ENCODE measurements around the gene MYBPC1.
"Not testable (repeated sequence)": the region's sequence is repeated elsewhere in the genome, so short reads cannot be mapped to it uniquely, and the experiment has no call there.

MYBPC1 gene

DNA sequence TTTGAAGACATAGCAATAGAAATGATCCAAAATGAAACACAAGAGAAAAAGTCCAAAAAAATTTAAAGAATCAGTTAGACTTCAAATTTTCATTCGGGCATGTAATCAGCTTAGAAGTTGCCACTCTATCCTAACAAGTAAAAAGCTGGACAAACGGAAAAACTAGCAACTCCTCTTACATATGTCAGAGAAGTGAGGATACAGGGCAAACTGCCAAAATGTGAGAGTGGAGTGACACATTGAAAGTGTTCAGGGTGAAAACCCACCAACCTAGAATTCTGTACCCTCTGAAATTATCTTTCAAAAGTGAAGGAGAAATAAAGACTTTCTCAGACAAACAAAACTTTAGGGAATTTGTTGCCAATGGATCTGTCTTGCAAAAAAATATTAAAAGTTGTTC lies 60.6 kb downstream of the MYBPC1 start:
- DNase-seq: no peak

DNA sequence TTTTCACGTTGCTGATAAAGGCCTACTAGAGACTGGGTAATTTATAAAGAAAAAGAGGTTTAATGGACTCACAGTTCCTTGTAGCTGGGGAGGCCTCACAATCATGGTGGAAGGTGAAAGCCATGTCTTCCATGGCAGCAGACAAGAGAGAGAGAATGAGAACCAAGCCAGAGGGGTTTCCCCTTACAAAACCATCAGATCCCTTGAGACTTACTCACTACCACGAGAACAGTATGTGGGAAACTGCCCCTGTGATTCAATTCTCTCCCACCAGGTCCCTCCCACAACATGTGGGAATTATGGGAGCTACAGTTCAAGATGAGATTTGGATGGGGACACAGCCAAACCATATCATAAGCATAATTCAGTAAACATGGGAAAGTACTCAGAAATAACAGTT lies 65.9 kb downstream of the MYBPC1 start:
- not testable (repeated sequence) for DNase-seq

DNA sequence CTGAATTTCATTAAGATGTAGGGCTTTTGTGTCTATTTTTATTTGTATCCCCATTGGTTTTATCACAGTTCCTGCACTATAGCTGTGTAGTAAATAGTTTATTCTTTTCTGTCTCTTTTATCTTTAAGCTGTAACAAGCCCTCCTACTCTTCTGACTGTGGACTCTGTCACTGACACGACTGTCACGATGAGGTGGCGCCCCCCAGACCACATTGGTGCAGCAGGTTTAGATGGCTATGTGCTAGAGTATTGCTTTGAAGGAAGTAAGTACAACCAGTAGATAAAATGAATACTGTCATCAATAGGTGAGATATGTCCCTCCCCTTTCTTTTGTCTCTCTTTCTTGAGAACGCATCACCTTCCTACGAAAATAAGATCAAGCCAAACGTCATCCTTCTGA lies 68.5 kb downstream of the MYBPC1 start:
- DNase-seq: no peak

DNA sequence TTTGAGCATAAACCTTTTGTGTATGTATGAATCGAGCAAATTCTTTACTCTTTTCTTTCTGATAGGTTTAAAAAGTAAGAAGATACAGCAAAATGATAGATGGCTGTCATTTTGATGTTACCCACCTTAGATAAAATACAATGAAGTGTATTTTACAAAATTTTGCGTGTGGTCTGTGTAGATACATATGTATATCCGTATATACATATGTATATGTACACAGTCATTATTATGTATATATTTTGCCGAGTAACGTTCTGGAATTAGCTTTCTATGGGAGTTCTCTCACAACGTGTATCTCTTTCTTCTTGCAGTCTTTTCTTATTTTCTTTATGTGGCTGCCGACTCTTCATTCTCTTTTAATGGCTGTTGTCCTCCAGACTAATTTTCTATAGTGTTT lies 70.2 kb downstream of the MYBPC1 start:
- DNase-seq: no peak

DNA sequence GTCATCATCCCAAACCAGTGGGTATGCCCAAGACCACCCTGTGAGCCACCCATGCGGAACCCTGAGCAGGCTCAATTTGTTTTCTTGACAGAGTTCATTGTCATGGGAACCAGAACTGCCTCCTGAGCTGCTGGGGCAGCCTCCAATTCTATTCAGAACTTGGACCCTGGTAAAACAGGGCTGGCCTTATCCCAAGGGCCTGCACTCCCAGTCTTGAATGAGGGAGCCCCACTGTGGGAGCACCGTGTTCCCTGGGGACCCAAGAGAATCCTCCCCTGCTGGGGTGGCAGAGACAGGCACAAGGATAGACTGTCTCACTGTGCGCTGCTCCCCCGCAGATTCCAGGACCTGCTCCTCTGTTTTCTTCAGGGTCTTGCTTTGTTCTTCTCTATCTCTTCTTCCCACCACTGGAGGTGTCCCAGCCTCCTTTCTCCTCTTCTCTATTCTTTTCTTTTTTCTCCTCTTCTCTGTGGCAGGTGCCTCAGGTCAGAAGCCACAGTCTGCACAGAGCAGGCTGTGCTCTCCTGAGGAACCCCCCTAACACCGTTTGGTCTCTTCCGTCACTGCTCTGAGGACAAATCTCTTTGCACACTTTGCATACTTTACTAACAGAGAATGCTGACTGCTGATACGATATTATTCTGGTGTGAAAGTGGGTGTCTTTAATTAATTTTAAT lies 71.4 kb downstream of the MYBPC1 start:
- no peak for DNase-seq

DNA sequence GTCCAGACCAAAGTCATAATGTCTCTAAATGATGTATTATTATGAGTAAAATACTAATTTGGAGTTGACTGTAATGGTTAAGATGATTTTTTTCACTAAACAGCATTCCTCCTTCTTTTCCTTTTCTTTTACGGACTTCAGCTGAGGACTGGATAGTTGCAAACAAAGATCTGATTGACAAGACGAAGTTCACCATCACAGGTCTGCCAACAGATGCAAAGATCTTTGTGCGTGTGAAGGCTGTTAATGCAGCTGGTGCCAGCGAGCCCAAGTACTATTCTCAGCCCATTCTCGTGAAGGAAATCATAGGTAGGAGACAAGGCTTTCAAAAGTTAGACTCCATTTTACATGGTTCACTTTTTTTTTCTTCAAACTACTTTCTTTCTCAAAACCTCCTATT lies 72.8 kb downstream of the MYBPC1 start:
- no peak for DNase-seq

DNA sequence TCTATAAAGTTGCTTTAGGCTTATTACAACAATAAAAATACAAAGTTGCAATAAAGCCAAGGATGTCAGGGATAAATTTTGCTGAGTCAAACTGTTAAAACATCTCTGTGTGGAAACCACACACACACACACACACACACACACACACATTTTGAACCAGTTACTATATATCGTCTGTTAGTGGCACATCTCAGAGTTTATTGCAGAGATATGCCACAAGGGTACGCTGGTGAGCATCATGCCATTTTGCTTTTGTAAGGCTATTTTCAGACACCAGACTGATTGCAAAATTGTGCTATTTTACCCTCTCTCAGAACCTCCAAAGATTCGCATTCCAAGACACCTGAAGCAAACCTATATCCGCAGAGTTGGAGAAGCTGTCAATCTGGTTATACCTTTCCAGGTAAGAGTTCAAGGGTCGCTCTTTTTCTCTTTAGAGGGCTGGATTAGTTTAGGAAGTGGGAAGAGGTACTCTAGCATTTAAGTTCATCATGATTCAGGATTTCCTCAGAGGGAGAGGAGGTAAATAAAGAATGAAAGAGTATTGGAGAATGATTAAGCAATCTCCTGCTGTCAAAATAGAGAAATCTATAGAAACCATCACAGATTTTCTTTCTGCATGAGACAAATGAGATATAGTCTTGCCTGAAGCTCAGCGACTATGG lies 75.4 kb downstream of the MYBPC1 start:
- no peak for DNase-seq

DNA sequence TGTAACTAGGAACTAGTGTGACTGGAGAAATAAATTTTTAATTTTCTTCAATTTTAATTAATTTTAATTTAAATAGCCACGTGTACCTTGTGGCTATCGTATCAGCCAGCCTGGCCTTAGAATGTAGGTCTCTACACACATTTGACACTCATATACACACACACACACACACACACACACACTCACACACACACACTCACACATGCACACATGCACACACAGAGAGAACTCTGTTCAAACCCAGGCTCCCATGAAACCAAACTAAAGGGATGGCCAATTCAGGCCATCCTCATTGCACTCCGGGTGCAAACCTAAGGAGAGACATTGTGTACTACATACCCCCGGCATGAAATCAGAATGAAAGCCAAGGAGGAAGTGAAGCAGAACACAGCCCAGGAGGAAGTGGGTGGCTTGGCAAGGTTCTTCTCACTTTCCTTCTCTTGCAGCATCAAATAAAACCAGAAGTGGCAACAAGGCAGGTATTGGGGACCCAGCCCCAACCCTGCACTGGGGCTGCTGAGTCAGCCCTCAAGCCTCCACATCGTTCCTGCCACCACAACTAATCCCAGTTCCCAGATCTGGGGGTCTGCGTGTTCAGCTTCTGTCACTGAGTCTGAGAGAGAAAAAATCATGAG lies 76.5 kb downstream of the MYBPC1 start:
- DNase-seq: peak; percentile 4

DNA sequence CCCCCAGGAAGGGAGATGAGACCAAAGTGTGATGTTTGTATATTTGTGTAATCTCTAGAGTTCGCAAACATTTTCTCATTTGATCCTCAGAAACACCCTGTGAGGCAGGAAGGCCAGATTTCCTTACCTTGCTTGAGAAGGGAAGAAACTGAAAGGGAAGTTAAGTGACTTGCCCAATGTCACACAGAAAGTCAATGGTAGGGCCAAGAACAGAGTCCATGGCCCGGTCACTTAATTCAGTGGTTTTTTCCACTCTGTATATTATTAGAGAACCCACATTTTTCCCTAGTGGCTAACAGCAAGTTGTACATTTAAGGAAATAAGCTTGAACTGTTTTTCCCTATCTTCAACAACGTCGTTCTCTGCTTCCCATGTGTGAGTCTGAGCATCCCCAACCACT lies 77.1 kb downstream of the MYBPC1 start:
- DNase-seq: no peak

DNA sequence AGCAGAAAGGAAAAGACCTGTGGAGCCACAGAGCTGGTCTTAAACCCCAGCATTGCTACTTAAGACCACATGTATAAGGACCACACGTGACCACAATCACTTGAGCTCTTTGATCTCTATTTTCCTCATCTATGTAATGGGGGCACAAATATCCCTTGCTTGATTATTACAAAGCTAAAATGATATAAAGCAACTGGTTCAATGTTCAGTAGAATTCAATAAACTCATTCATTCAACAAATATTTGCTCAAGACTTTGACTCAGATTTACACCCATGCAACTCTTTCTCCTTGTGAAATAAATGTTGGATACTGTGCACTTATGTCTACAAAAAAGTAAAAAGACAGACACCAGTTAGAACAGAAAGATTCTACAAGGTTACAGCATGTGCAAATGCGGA lies 80.8 kb downstream of the MYBPC1 start:
- DNase-seq: no peak

DNA sequence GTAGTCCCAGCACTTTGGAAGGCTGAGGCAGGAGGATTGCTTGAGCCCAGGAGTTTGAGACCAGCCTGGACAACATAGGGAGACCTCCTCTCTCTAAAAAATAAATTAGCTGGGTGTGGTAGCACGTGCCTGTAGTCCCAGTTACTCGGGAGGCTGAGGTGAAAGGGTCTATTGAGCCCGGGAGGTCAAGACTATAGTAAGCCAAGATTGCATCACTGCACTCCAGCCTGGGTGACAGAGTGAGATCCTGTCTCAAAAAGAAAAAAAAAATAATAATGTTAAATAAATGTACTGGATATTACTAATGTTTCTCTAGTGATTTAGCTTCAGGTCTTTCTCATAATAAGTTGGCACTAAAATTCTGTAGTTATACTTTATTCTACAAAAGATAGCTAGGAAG lies 81.7 kb downstream of the MYBPC1 start:
- not testable (repeated sequence) for DNase-seq

DNA sequence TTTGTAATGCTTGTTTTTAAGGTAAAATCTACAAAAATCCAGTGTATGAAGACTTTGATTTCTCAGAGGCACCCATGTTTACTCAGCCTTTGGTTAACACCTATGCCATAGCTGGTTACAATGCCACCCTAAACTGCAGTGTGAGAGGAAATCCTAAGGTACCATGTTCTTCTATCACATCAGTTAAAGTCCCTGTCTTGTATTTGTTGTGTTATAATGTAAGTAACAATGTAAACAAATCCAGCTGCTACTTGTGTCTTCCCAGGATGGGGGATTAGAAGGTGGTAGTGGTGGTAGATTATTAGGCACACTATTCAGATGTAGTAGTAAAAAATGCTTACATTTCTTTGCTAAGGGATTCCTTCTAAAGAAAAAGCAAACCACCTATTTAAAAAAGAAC lies 83.3 kb downstream of the MYBPC1 start:
- no peak for DNase-seq

DNA sequence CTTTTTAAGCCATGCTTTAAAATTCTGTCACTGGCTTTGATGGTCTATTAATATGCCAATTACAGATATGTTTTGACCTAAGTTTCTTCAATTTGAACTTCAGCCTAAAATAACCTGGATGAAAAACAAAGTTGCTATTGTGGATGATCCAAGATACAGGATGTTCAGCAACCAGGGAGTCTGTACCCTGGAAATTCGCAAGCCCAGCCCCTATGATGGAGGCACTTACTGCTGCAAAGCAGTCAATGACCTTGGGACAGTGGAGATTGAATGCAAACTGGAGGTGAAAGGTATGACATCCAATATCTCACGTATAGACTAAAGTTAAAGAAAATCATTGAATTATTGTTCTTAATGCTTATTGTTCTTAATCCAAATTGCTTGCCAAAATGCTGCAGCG lies 85.5 kb downstream of the MYBPC1 start:
- DNase-seq: no peak

DNA sequence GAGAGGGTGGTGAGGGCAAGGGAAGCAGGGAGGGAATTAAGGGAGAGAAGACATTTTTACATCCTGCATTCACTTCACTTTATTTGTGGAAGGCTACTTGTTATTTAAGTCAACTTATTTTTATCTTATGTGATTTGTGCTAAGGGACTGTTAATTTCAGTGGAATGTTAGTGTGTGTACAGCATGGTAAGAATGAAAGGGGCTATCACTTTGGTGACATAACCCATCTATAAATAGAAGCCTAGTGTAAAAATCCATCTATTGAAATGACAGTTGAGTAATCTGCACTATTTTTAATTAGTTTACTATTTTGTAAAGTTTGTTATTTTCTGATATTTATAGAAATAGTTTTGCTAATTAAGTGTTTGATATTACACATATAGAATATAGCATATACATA lies 85.9 kb downstream of the MYBPC1 start:
- no peak for DNase-seq

DNA sequence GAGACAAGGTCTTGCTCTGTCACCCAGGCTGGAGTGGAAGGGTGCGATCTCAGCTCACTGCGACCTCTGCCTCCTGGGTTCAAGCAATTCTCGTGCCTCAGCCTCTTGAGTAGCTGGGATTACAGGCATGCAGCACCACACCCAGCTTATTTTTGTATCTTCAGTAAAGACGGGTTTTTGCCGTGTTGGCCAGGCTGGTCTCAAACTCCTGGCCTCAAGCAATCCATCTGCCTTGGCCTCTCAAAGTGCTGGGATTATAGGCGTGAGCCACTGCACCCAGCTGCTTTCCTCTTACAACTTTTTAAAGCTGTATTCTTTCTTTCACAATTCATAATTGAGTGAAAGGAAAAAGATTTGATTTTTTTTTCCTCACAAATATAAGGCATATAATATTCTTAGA lies 86.9 kb downstream of the MYBPC1 start:
- DNase-seq: not testable (repeated sequence)

DNA sequence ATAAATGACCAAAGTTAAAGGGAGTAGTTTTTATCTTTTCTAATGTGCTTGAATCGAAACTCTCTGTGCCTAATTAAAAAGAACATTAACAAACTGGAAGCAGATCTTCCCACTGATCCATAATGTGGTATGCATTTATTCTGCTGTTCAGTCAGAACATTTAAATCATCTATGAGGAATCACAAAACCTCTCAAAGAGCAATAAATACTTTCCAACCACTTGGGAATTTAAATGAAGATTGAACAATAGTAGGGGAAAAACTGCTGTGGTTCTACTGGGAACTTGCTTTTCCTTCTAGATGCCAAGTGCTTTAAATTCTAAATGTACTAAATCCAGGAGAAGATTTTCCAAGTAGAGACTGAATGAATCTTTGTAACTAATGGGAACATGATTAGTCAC lies 90.3 kb downstream of the MYBPC1 start:
- DNase-seq: no peak

DNA sequence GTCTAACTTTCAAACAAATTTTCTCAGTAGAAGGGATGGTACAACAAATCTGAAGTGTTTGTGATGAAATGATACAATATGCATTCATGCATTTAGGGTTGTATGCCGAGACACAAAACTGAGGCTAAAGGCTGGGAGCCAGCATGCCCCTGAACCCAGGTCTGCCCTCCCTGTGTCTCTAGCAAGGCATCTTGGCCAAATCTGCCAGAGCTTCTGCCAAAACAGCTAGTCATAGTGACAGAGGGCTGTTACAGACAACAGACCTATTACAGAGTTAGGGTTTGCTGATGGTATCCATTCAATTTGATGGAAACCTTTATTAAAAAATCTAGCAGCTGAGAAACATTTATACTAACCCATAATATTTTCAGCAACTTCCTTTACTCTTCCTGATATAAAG lies 91.4 kb downstream of the MYBPC1 start:
- DNase-seq: no peak

DNA sequence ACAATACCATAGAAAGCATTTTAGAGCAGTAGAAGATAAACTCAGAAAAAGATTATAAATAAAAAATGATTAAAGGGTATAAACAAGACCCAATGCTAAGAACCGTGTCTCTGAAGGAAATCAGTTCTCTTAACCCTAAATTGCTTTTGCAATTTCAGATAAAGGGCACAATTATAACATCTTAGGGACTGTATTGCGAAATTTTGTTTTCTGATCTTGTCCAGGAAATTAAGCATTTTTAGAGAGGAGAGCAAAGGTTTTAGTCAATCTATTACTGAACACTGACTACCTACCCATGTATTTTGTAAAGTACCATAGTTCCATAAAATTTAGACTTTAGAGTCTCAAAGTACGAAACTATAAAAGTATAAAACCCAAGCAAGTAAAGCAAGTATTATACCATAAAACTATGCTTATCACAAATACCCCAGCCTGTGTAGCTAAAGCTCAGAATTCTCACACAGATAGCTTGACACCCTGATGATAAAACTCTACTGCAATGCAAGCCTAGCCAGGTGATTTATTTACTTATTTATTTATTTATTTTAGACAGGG lies 95.8 kb downstream of the MYBPC1 start:
- DNase-seq: no peak

DNA sequence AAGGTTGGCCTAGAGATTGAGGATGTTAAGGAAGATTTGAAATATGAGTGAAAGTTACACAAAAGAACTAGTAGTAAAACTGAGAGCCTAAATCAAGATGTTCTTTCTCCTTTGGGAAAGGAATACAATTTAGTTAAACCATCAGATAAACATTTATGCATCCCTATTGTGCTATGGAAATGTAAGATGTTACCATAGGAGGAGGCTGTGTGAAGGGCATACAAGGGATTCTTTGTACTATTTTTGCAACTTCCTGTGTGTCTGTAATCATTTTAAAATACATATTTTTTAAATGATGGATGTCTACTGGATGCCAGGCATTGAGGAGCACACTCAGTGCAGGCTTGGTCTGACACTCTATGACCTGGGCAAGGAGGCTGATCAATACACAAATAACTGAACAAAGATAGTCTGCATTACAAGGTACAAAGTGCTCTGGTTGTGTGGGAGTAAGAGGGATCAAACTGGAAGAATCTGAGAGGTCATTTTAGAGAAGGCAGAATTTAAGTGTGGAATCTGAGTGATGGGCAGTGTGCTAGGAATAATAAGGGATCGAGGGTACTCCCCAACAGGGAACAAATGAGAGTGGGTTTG lies 96.8 kb downstream of the MYBPC1 start:
- DNase-seq: no peak

DNA sequence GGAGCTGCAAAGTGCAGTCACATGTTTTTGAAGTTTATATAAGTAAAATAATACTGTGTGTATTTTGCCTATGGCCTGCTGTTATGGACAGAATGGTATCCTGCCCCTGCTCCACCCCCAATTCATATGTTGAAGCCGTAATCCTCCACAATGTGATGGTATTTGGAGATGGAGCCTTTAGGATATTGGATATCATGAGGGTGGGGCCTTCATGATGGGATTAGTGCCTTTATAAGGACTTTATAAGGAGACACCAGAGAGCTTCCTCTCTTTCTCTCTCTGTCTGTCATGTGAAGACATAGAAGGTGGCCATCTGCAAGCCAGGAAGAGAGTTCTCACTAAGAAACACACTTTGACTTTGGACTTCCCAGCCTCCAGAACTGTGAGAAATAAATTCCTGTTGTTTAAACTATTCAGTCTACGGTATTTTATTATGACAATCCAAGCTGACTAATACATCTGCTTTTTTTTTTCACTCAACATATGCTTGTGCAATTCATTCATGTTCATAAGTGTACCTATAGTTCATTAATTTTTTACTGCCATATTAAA lies 99.6 kb downstream of the MYBPC1 start:
- DNase-seq: no peak

DNA sequence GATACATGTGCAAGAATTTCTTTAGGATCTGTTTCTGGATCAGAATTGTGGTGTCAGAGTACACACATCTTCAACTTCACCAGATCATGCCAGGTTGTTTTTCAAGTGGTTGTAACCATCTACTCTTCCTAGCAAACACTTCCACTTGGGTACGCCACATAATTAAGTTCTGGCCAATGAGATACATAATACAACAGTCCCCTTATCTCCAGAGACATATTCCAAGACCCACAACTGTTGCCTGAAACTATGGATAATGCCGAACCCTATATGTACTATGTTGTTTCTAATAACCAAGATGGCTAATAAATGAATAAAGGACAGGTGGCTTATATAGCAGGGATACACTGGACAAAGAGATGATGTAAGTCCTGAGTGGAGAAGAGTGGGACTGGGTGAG lies 100.2 kb downstream of the MYBPC1 start:
- DNase-seq: no peak

DNA sequence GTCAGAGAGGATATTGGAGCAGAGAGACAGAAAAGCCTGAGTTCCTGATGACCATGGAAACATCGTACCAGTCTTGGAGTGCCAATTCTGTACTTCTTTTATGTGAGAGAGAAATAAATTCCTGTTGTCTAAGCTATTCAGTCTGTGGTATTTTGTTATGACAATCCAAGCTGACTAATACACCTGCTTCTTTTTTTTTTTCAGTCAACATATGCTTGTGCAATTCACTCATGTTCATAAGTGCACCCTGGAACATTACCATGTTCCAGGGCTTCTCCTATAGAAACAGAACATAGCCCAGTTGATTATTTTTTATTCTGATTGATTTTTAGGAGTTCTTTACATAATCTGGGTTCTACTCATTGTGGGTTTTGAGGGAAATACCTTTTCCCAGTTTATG lies 100.9 kb downstream of the MYBPC1 start:
- DNase-seq: no peak

Measured in stimulated activated CD4-positive, alpha-beta T cell treated with anti-CD3 and anti-CD28 coated beads, Interleukin-12 subunit alpha, Interleukin-12 subunit beta, amount 100 ng/mL, for 4 hours (primary cell).